ENCODE results near the gene SCAP.
"Not testable (repeated sequence)": the region's sequence is repeated elsewhere in the genome, so short reads cannot be mapped to it uniquely, and the experiment has no call there.

SCAP gene

GRCh38 chr3:47481763-47482162 is 6.0 kb upstream of the SCAP start:
- DNase-seq (ENCODE audit: low read depth in 2 of 2): not testable (repeated sequence)

GRCh38 chr3:47480267-47480666 is 4.5 kb upstream of the SCAP start:
- DNase-seq (ENCODE audit: low read depth in 2 of 2): not testable (repeated sequence)

GRCh38 chr3:47479826-47480160 is 4.1 kb upstream of the SCAP start:
- no peak for DNase-seq (ENCODE audit: low read depth in 2 of 2)

- DNase-seq (ENCODE audit: low read depth in 2 of 2): no peak
Measured at GRCh38 chr3:47478022-47478421, 2.3 kb upstream of the SCAP start.

- DNase-seq (ENCODE audit: low read depth in 2 of 2): no peak
Measured at GRCh38 chr3:47476644-47477199, 981 bp upstream of the SCAP start.

- DNase-seq (ENCODE audit: low read depth in 2 of 2): no peak
Measured at GRCh38 chr3:47476330-47476626, 537 bp upstream of the SCAP start.

GRCh38 chr3:47475029-47475569 is 642 bp downstream of the SCAP start:
- no peak for DNase-seq (ENCODE audit: low read depth in 2 of 2)

GRCh38 chr3:47473391-47473790 is 2.4 kb downstream of the SCAP start:
- DNase-seq (ENCODE audit: low read depth in 2 of 2): no peak

GRCh38 chr3:47469616-47470015 is 6.1 kb downstream of the SCAP start:
- no peak for DNase-seq (ENCODE audit: low read depth in 2 of 2)

- DNase-seq (ENCODE audit: low read depth in 2 of 2): not testable (repeated sequence)
Measured at GRCh38 chr3:47468315-47468714, 7.4 kb downstream of the SCAP start.

- no peak for DNase-seq (ENCODE audit: low read depth in 2 of 2)
Measured at GRCh38 chr3:47464588-47464987, 11.2 kb downstream of the SCAP start.

- DNase-seq (ENCODE audit: low read depth in 2 of 2): not testable (repeated sequence)
Measured at GRCh38 chr3:47459534-47460085, 16.1 kb downstream of the SCAP start.

GRCh38 chr3:47456984-47457383 is 18.8 kb downstream of the SCAP start:
- DNase-seq (ENCODE audit: low read depth in 2 of 2): no peak

GRCh38 chr3:47455806-47456452 is 19.8 kb downstream of the SCAP start:
- no peak for DNase-seq (ENCODE audit: low read depth in 2 of 2)

- DNase-seq (ENCODE audit: low read depth in 2 of 2): no peak
Measured at GRCh38 chr3:47452453-47453215, 23.1 kb downstream of the SCAP start.

GRCh38 chr3:47444103-47444502 is 31.6 kb downstream of the SCAP start:
- DNase-seq (ENCODE audit: low read depth in 2 of 2): no peak

GRCh38 chr3:47443611-47443995 is 32.1 kb downstream of the SCAP start:
- no peak for DNase-seq (ENCODE audit: low read depth in 2 of 2)

- DNase-seq (ENCODE audit: low read depth in 2 of 2): no peak
Measured at GRCh38 chr3:47441796-47442551, 33.8 kb downstream of the SCAP start.

GRCh38 chr3:47440131-47440530 is 35.6 kb downstream of the SCAP start:
- DNase-seq (ENCODE audit: low read depth in 2 of 2): no peak

- no peak for DNase-seq (ENCODE audit: low read depth in 2 of 2)
Measured at GRCh38 chr3:47436180-47436579, 39.6 kb downstream of the SCAP start.

GRCh38 chr3:47434849-47435248 is 40.9 kb downstream of the SCAP start:
- no peak for DNase-seq (ENCODE audit: low read depth in 2 of 2)

GRCh38 chr3:47433796-47434195 is 41.9 kb downstream of the SCAP start:
- DNase-seq (ENCODE audit: low read depth in 2 of 2): no peak

All from stimulated activated CD4-positive, alpha-beta T cell treated with anti-CD3 and anti-CD28 coated beads, Interleukin-12 subunit alpha, Interleukin-12 subunit beta, amount 100 ng/mL, for 24 hours (primary cell).